Vagina (tissue), 2 donors: Measurements from ENCODE around the gene NRG2. TPM values are rescaled to one million over a fixed set of nuclear protein-coding genes. Genes with fewer than 3 reads are reported as not detected.

ENCODE experiments used
- DNase-seq, 2 donors: peaks; one replicate each; pipeline ENCODE4 v3.0.0-alpha.2; 2017; ENCODE audit errors: extremely low spot score in 2 of 2
- H3K27ac ChIP-seq: fragments of 200-600 bp; sonication (generic); one replicate; pipeline ENCODE4 v1.5.1; 2019
- H3K27me3 ChIP-seq: fragments of 200-600 bp; sonication (generic); one replicate; pipeline ENCODE4 v1.5.1; 2019
- H3K36me3 ChIP-seq, 2 donors: fragments of 200-600 bp; sonication (generic); one replicate each; pipeline ENCODE4 v1.5.1; 2017 to 2019
- H3K4me1 ChIP-seq: fragments of 200-600 bp; sonication (generic); one replicate; pipeline ENCODE4 v1.5.1; 2019
- H3K4me3 ChIP-seq, 2 donors: fragments of 200-600 bp; sonication (generic); 1 replicate in 1 of 2; 2 replicates in 1 of 2; pipeline ENCODE4 v1.5.1; 2016 to 2019
- H3K9me3 ChIP-seq: fragments of 200-600 bp; sonication (generic); one replicate; pipeline ENCODE4 v1.5.1; 2019
- CTCF ChIP-seq, 3 experiments: fragments of 450-650 bp in 2 of 3; fragments of 200-600 bp in 1 of 3; sonication (generic) in 1 of 3; IDR thresholded peaks; one replicate each; pipeline ENCODE4 v1.5.1; 2017 to 2019; ENCODE audit warnings: antibody characterized with exemption in 3 of 3, mild to moderate bottlenecking in 2 of 3, moderate library complexity in 2 of 3
- POLR2A ChIP-seq, 2 donors: fragments of 450-650 bp; IDR thresholded peaks; one replicate each; pipeline ENCODE4 v1.6.1; 2017; ENCODE audit warnings: antibody characterized with exemption in 2 of 2, mild to moderate bottlenecking in 2 of 2, moderate library complexity in 2 of 2
- POLR2AphosphoS5 ChIP-seq, 2 donors: sonication (generic); formaldehyde crosslinking; IDR thresholded peaks; one replicate each; pipeline ENCODE4 v1.9.0; 2017; ENCODE audit warnings: antibody characterized with exemption in 2 of 2, mild to moderate bottlenecking in 2 of 2, low read depth in 1 of 2; ENCODE audit not compliant: insufficient read depth in 1 of 2
- intact Hi-C: fragments of 100-400 bp; cut with DNase I; formaldehyde crosslinking; loops from one replicate; pipeline ENCODE4 v1.15.1; 2023
- total RNA-seq: library from RNA; depleted of rRNA; stranded (reverse); fragments of >200 nt; gene quantifications from one replicate; pipeline ENCODE4 v1.2.3, GENCODE V29; 2016

NRG2 gene
- total RNA-seq, 1 donor from 2014 or later = 5.2 TPM

- H3K4me1 ChIP-seq = no peaks in the 10 kb centered on the region
- intact Hi-C loops = loop anchor here (5.0 kb wide), 1 partner anchor 1612 kb away; no protein-coding TSS in a partner anchor
- DNase-seq = peak in 1 of 2 donors; percentile 62
- H3K9me3 ChIP-seq = no peaks in the 10 kb centered on the region
- H3K36me3 ChIP-seq = no peaks in the 10 kb centered on the region
- H3K27ac ChIP-seq = no peak overlapping the region
- no peak overlapping the region for H3K4me3 ChIP-seq
- no peak for TF ChIP-seq POLR2AphosphoS5 (IDR thresholded peaks at IDR 0.05; ENCODE audit: insufficient read depth in 1 of 2, low read depth in 1 of 2)
- TF ChIP-seq CTCF (IDR thresholded peaks at IDR 0.05) = no peak
- TF ChIP-seq POLR2A (IDR thresholded peaks at IDR 0.05) = no peak
- no peaks in the 10 kb centered on the region for H3K27me3 ChIP-seq
These were observed 68.4 kb downstream of the NRG2 start for GRCh38 chr5:139974661-139975060.

- H3K27ac ChIP-seq = no peak overlapping the region
- no peaks in the 10 kb centered on the region for H3K36me3 ChIP-seq
- TF ChIP-seq POLR2AphosphoS5 (IDR thresholded peaks at IDR 0.05; ENCODE audit: insufficient read depth in 1 of 2, low read depth in 1 of 2) = no peak
- no peak for TF ChIP-seq POLR2A (IDR thresholded peaks at IDR 0.05)
- TF ChIP-seq CTCF (IDR thresholded peaks at IDR 0.05) = no peak
- intact Hi-C loops = no loop called here
- H3K4me3 ChIP-seq = no peak overlapping the region
- no peaks in the 10 kb centered on the region for H3K9me3 ChIP-seq
- DNase-seq = peak in 1 of 2 donors; percentile 40
- H3K27me3 ChIP-seq = no peaks in the 10 kb centered on the region
- no peaks in the 10 kb centered on the region for H3K4me1 ChIP-seq
These were observed 71.8 kb downstream of the NRG2 start for GRCh38 chr5:139971202-139971725.

GRCh38 chr5:139969318-139969717, 73.8 kb downstream of the NRG2 start:
- H3K4me3 ChIP-seq = no peak overlapping the region
- H3K36me3 ChIP-seq = no peaks in the 10 kb centered on the region
- H3K9me3 ChIP-seq = no peaks in the 10 kb centered on the region
- H3K27ac ChIP-seq = no peak overlapping the region
- no peaks in the 10 kb centered on the region for H3K4me1 ChIP-seq
- no peaks in the 10 kb centered on the region for H3K27me3 ChIP-seq
- intact Hi-C loops = loop anchor here (5.0 kb wide), 1 partner anchor 182 kb away; no protein-coding TSS in a partner anchor
- no peak for DNase-seq
- no peak for TF ChIP-seq CTCF (IDR thresholded peaks at IDR 0.05)
- TF ChIP-seq POLR2AphosphoS5 (IDR thresholded peaks at IDR 0.05; ENCODE audit: insufficient read depth in 1 of 2, low read depth in 1 of 2) = no peak
- no peak for TF ChIP-seq POLR2A (IDR thresholded peaks at IDR 0.05)

GRCh38 chr5:139968547-139969261, 74.4 kb downstream of the NRG2 start:
- Histone ChIP-seq H3K4me3 (no peak overlapping the region), H3K27ac (no peak overlapping the region), H3K27me3 (no peaks in the 10 kb centered on the region), H3K4me1 (no peaks in the 10 kb centered on the region), H3K9me3 (no peaks in the 10 kb centered on the region), H3K36me3 (no peaks in the 10 kb centered on the region)
- TF ChIP-seq POLR2A (IDR thresholded peaks at IDR 0.05) (no peak), POLR2AphosphoS5 (IDR thresholded peaks at IDR 0.05; ENCODE audit: insufficient read depth in 1 of 2, low read depth in 1 of 2) (peak; percentile 55 to 58), CTCF (IDR thresholded peaks at IDR 0.05) (peak; percentile 98 to 100 (median 99))
- DNase-seq = peak; percentile 84 to 96
- intact Hi-C loops = loop anchor here (5.0 kb wide), 1 partner anchor 181 kb away; no protein-coding TSS in a partner anchor

- intact Hi-C loops = loop anchor here (2.0 to 5.0 kb wide), 2 partner anchors 17 to 180 kb away; no protein-coding TSS in a partner anchor
- TF ChIP-seq CTCF (IDR thresholded peaks at IDR 0.05) (no peak), POLR2A (IDR thresholded peaks at IDR 0.05) (no peak), POLR2AphosphoS5 (IDR thresholded peaks at IDR 0.05; ENCODE audit: insufficient read depth in 1 of 2, low read depth in 1 of 2) (no peak)
- no peak overlapping the region for H3K27ac ChIP-seq
These were observed 75.7 kb downstream of the NRG2 start for GRCh38 chr5:139967353-139967752.

More at GRCh38 chr5:139967353-139967752, 75.7 kb downstream of the NRG2 start:
- Histone ChIP-seq H3K4me3 (no peak overlapping the region), H3K9me3 (no peaks in the 10 kb centered on the region), H3K27me3 (no peaks in the 10 kb centered on the region), H3K4me1 (no peaks in the 10 kb centered on the region), H3K36me3 (no peaks in the 10 kb centered on the region)
- DNase-seq = peak in 1 of 2 donors; percentile 71
